T1000 (cell line): ENCODE data around the gene BRPF3.

Experiments
- DNase-seq: peaks from one replicate; lab custom pipeline; 2025; ENCODE audit warnings: mixed read lengths; lab: John Stamatoyannopoulos, UW

Gene BRPF3

DNA sequence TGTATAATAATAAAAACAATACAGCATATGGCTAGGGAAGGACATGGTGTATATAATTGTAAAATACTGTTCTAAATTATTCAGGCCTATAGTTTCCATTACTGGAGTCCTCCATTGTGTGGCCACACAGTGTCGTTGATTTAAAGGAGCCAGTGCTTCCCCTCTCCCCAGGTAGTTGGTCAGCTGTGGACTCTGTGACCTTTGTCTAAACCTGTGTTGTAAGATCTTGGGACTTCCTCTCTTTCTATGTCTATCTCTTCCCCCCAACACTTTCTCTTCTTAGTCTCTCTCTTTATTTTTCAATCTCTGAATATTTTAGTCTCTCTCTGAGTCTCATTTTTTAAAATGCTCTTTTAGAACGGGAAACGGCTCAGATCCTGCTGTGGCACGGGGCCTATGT lies 35.6 kb downstream of the BRPF3 start:
- no peak for DNase-seq

DNA sequence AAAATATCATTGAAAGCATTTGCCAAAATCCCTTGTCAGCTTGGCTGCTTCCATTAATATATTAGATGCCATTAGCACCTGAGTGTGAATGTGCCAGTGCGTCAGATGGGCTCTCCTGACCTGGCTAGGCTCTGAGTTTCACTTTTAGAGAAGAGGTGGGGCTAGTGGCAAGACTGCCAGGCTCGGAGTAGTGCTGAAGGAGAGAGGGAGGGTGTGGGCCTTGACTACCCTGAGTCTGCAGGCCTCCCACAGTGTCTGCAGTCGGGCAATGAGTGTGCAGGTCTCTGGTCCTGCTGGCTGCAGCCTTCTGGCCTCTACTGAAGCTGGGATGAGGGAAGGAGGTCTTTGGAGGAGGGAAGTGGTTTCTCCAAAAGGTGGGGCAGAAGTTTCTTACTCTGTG lies 38.8 kb downstream of the BRPF3 start:
- no peak for DNase-seq

DNA sequence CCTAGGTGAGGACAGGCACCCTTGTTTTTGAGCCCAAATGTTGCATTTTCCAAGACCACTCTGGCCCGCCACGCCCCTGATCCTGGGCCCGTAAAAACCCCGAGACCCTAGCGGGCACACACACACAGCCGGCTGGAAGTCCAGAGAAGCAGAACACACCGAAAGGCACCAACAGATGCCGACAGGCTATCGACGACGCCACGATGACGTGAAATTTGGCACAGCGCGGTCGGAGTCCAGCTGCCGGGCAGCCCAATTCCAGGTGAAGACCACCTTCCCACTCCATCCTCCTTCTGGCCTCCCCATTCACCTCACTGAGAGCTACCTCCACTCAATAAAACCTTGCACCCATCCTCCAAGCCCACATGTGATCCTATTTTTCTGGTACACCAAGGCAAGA lies 39.3 kb downstream of the BRPF3 start:
- DNase-seq: no peak

DNA sequence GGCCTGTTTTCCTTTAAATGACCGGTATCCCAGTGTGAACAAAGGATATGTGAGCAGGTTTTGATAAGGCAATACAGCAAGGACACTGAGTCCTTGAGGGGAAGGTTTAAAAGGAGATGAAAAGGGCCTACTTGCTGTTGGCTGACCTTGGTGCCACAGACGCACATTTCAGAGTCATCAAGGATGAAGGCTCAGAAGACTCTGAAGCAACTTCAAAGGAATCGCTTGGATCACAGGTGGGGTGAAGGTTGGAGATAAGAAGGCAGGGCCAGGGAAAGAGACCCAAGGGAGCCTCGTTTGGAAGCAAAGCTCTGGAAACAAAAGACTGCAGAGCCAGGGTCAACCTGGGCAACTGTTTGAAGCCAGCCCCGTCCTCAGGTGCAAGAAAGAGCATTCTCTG lies 43.2 kb downstream of the BRPF3 start:
- no peak for DNase-seq

DNA sequence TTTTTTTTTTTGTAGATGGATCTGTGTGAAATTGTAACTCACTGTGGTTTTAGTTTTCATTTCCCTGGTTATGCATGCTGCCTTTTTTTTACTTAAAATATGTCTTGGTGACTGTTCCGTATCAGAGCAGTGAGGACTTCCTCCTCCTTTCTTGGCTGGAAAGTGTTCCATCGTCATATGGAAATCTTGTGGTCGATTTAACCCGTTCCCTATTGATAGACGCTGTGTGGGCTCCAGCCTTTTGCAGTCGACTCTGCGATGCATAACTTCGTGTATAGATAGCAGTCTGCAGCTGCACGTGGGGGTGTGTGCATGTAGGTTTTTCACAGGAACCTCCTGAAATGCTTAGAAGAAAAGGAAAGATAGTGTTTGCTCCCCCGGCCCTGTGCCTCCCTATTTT lies 45.2 kb downstream of the BRPF3 start:
- no peak for DNase-seq

DNA sequence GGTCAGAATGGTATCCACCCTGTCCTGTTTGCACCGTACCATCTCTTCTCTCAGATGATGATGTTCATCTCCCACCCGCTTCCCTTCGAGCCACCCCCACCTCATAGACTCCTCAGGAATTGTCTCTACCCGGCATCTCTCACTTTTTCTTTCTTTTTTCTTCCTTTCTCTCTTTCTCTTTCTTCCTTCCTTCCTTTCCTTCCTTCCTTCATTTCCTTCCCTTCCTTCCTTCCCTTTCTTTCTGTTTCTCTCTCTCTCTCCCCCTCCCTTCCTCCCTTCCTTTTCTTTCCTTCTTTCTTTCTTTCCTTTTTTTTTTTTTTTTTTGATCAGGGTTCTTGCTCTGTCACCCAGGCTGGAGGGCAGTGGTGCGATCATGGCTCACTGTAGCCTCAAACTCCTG lies 45.6 kb downstream of the BRPF3 start:
- DNase-seq: no peak

DNA sequence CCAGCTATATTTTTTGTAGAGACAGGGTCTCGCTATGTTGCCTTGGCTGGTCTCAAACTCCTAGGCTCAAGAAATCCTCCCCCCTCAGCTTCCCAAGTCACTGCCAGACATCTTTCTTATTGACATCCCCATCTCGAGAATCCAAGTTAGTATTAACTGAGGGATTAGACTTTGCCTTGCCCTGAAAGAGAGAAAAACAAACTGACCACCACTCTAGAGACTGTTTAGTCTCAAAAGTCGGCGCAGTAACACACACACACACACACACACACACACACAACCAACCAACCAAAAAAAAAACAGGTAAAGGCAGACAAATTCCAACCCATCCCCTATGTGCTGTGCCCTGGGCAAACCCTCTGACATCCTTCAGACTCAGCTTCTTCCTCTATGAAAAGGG lies 46.1 kb downstream of the BRPF3 start:
- DNase-seq: no peak

DNA sequence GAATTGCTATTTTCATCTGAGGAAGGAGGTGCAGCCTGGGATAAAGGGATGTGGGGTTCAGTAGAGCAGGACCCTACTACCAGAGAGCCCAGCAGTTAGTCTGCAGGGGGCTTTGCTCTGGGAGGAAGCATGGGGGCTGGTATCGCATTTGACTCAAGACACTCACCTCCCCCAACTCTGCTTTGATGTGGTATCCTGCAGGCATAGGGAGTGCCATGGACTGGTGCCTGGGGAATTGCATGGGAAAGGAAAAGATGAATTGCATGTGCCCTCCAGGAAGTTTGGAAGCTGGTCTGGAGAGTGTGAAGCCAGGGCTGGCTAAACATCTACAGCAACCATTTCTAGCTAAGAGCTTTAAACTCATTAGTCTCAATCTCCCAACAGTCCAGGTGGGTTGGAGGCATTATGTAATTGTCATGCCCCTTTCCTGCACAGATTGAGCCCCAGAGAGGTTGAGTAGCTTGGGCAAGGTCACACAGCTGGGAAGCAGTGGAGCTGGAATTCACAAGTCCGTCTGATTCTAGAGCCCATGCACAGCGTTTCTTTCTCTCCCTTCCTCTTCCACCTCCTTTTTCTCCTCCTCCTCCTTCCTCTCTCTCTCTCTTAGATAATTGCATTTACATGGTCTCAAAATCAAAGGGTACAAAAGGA lies 47.1 kb downstream of the BRPF3 start:
- DNase-seq: no peak

DNA sequence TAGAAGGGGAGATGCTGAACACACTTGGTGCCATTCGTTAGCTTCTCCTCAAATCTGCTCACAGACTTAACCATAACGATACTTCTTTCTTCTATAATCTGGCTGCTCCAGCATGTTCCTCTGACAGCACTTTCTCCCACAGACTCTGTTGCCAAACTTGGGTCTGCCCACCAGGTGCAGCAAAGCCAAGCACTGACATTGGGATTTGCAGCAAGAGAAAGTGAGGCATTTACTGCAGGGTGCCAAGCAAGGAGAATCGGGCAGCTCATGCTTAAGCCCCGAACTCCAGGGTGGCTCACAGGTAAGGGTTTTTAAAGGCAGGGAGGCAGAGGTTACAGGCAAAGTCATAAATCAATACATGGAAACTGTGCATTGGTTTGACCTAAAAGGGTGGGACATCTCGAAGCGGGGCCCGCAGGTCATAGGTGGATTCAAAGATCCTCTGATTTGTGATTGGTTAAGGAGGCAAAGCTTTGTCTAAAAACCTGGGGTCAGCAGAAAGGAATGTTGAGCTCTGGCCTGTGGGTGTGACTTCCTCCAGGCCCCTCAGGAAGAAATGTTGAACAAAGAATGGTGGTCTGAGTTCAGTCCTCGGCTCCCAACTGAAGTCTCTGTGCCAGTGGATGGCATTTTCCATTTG lies 48.2 kb downstream of the BRPF3 start:
- DNase-seq: no peak

DNA sequence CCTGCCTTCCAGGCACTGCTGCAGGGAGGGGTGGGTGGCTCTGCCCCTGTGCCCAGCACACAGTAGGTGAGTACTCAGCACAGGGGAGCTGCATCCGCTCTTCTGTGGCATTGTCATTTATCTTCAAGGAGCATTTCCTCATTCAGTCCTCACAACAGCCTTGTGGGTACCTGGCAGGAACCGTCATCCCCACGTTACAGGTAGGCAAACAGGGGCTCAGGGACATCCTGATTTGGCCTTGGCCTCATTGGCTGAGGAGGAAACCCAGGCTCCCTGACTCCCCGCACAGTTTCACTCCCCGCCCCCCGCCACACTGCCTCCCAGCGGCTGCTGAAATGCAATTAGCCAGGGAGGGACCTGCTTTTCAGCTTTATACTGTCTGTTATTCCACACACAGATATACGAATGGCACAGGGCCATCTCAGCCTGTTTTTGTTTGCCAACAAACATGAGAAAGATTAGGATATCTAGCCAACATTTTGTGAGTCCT lies 49.1 kb downstream of the BRPF3 start:
- DNase-seq: no peak

DNA sequence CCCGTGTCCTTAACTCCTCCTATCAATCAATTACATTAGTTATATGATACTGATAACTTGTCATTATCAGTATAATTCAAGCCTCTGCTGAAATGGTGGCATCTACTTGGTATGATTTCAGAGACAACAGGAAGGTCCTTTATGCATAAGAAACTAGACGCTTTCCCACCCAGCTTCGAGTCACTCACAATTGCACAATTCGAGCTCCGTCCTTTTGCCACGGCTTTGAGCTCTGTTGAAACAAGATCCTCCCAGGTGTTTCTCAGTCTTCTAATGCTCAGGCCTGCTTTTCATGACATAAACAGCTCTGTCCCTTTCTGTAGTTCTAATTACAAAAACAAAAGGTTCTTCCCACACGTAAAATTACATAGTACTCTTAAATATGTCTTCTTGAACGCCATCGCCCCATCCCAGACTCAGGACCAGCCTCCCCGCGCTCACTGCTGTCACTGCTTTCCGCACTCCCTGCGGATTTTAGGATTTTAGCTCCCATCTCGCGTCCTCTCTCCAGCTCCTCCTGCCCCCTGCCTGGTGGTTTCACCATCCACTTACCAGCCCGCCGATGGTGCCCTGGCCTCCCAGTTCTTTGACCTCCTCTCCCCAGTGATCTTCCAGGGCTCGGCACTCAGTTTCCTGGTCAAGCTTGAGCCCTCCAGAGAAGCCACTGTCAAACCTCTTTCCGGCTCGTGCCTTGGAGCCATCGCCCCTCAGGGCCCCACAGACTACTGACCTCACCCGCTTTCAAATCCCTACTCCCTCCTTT lies 50.1 kb downstream of the BRPF3 start:
- DNase-seq: no peak

DNA sequence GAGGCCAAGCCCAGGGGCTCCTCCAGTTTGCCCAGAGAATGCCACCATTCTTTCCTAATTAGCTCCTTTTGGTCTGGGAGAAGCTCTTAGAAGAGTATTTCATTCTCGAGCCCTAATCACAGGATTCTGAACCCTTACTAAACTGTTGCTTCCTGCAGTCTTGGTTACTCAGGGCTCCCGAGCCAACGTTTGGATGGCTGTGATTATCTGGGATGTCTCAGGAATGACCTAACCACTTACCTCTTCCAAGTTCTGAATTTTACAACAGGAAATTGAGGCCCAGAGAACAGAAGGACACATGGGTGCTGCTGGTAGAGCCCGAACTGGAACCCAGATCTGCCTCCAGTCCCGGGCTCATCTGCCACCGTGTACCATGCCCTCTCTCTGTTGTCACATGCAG lies 51.1 kb downstream of the BRPF3 start:
- DNase-seq: no peak

DNA sequence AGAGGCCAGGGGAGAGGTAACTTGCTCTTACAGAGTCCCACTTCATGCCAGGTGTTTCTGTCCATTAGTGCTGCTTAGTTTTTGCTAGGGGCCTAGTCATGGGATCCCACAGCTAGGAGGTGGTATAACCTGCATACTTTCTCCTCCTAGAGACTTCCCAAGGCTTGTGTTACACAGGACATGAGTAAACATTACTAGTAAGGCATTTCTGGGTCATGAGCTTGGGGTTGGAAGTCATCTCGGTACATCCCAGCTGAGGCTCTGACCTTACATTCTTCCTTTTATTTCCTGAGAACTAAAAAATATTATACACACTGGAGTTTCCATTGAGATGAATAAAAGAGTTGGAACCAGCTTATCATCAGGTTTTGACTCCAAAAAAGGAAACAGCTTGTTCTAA lies 52.4 kb downstream of the BRPF3 start:
- DNase-seq: no peak

DNA sequence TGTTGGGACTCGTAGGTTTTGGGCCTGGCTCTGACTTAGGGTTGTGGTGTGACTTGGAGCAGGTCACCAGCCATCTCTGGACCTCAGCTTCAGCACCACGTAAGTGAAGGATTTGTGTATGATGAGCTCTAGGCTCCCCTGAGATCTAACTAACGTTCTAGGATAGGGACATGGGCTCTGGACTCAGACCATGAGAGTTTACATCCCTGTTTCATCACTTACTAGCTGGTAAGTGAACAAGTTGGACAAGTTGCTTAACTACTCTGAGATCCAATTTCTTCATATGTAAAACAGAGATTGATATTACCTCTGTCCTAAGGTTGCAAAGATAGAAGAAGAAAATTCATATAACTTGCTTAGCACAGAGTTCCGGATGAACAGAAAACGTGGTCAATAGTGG lies 53.0 kb downstream of the BRPF3 start:
- no peak for DNase-seq

DNA sequence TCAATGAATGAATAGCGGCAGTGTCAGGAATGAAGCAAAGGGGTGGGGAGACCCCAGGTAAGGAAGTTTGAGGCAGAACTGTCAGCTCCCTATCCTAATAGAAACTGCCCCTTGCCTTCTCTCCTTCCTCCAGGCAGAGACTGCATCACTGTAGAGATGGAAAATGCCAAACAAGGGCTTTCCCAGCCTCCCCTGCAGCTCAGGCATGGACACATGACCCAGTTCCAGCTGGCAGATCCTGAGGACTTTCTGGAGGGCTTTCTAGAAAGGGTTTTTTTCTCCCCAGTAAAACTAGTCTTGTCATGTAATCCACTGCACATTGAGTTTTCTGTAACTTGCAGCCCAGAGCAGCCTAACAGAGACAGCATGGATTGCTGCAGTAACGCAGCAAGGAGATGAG lies 55.5 kb downstream of the BRPF3 start:
- DNase-seq: no peak

DNA sequence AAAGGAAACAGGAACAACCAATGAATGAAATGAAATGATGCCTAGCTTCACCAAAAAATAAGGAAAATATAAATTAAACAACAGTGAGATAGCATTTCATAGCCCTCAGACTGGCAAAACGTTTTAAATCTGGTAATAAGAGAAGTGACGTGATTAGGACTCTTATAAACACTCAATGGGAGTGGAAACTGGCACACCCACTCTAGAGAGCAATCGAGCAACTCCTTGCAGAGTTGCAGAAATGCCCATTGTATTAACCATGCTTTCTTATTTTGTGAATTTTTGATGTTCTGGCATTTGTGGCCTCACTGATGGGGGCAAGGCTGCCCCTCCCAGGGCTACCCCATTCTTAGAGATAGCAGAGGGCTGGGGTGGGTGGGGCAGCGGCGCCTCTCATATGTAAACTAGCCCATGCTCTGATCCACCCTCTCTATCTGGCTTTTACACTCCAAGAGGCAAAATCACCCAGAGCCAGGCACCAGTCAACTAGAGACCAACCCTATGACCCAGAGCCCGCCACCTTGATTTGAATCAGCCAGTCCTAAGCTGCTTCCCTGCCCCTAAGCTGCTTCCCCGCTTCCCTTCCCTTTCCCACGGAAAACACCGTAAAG lies 67.0 kb downstream of the BRPF3 start:
- DNase-seq: no peak

DNA sequence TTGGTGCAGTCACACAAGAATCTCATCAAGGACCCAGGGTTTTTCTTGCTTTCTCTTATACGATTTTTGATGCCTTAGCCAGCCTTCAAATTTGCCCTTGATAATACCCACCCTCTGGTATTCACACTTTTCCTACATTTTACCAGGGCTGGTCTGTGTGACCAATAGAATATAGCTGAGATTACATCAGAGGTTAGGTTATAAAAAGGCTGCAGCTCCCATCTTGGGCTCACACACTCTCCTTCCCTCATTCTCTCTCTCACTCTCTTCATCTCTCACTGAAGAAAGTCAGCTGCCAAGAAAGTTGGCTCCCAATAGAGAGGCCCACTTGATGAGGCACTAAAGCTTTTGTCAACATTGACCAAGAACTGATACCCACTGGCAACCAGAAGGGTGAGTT lies 69.2 kb downstream of the BRPF3 start:
- DNase-seq: no peak

DNA sequence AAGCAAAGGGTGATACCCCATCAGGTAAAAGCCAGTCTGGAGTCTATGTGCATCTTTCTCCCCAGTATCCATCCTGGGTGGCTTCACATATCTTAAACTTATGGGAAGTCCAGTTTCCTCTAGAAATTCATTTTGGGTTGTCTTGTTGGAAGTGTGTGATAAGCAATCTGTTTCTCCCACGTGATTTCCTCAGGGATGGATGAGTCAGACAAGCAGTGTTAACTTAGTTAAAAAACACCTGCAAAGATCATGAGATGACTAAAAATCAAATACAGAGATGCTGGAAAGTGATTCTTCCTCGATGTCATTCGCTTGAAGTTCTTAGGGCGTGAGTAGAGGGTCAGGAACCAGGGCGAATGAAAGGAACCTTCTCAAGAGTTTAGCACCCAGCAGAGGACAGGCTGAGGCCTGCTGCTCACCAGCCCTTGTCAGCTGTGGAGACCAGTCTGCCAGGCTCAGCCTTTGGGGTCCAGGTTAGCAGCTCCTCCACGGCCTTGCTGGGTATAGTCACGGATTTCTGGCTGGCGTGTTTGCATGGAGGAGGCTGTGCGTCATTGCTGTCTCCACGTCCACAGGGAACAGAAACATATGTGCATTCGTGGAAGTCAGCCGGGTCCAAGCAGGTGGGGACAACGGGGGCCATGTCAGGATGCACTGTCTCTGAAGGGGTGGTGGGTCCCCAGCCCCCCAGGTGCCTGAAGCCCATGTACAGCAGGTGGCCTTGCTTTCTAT lies 70.5 kb downstream of the BRPF3 start:
- no peak for DNase-seq

DNA sequence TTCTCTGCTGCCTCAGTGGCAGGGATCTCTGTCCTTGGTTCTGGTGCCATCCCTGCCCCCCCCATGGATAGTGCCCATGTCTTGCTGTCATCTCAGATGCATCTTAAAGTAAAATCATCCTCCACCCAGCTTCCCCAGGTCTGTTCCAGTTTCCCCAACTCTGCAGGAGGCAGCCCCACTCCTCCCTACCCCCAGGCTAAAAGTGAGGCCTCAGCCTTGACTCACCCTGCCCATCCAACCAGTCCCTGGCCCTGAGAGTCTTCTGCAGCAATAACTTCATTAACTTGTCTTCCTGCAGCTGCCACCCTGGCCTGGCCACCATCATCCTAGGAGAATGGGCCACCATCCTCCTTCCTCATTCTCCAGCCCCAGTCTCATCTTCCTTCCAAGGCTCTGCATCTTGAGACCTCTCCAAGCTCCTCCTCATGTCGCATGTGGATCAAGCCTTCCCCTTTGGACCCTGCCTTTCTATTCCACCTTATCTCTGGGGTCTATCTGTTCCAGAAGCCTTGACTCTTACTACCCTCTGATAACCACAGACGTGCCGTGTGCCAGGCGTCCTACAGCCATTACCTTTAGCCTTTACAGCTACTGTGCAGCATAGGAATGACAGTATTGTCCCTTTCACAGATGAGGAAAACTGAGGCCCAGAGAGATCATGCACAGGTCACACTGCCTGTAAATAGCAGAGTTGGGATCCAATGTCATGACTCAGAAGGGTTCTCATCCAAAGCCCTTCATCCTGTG lies 71.4 kb downstream of the BRPF3 start:
- no peak for DNase-seq

DNA sequence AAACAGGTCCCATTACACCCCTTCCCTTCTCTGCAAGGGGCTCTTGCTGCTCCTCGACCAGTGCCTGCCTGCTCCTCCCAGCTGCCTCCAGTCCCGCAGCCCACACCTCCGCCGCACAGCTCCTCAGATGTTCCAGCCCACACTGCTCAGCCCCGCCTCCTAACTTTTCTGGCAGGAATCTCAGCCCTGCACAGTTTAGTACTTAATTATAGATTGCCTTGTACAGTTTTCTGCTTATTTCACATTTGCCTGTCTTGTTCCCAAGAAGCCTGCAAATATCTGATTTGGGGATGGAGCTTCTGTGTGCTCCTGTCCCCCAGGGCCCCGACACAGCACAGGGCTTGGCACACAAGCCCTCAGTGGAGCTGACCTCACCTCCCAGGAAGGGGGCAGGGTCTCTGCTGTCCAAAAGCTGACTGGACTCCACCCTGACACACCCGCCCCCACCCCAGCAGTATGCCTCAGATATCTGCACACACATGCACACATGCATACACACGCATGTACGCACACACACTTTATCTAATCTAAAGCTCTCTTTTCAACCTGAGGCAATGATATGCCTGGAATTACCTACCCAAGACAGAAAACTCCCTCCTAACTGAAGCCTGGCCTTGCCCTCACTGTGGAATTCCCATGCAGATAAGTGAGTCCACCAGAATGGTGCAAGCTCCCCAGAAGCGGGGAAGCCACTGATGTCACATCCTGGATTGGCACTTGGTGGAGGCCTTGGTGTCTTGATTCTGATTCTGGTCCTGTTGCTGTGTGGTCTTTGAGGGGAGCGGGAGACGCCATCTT lies 72.1 kb downstream of the BRPF3 start:
- DNase-seq: no peak
